NK-92 (cell line): ENCODE measurements around the gene CDH11.

ENCODE experiments used
- DNase-seq: peaks from one replicate; lab custom pipeline; 2025; ENCODE audit not compliant: unreplicated experiment; lab: John Stamatoyannopoulos, UW

CDH11 gene, protein sequence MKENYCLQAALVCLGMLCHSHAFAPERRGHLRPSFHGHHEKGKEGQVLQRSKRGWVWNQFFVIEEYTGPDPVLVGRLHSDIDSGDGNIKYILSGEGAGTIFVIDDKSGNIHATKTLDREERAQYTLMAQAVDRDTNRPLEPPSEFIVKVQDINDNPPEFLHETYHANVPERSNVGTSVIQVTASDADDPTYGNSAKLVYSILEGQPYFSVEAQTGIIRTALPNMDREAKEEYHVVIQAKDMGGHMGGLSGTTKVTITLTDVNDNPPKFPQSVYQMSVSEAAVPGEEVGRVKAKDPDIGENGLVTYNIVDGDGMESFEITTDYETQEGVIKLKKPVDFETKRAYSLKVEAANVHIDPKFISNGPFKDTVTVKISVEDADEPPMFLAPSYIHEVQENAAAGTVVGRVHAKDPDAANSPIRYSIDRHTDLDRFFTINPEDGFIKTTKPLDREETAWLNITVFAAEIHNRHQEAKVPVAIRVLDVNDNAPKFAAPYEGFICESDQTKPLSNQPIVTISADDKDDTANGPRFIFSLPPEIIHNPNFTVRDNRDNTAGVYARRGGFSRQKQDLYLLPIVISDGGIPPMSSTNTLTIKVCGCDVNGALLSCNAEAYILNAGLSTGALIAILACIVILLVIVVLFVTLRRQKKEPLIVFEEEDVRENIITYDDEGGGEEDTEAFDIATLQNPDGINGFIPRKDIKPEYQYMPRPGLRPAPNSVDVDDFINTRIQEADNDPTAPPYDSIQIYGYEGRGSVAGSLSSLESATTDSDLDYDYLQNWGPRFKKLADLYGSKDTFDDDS

DNA sequence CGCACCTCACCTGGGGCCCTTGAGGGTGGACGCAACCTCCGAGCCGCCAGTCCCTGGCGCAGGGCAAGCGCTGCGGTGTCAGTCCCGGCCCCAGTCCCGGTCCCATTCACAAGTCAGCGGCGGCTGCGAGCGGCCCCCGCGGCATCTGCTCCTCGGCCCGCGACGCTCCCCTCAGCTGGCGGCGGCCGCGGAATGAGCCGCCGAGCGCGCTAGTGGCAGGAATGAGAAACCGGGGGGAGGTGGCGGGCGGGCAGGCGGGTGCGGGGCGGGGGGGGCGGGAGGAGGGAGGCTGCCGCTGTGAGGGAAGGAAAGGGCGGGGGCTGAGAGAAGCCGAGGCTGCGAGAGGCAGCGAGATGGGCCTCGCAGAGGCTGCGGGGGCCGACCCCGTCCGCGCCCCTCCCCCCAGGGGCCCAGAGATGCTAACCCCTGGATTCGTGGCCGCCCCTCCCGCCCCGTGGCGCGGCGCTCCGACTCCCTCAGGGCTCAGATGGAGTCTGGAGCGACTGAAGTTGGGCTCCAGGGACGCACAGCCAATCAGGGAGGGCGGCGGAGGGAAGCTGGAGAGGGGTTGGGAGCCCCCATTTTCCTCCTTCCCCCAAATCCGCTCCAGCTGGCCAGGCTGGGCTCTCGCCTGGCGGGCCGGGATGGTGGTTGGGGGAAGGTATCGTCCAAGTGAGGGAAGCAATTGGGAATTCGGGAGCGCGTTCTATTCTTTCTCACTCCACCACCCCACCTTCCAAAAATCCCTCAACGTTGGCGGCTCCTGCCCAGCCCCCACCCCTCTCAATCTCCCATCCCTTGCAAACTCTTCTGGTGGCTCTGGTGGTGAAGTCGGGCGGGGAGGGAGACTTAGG, at the start of gene CDH11:
Gene CDH11, minus strand, starts transcription at position 194 of the 854 bp plus-strand sequence. CDS start 117,194 bp downstream, outside the sequence.
- DNase-seq, result no peak

DNA sequence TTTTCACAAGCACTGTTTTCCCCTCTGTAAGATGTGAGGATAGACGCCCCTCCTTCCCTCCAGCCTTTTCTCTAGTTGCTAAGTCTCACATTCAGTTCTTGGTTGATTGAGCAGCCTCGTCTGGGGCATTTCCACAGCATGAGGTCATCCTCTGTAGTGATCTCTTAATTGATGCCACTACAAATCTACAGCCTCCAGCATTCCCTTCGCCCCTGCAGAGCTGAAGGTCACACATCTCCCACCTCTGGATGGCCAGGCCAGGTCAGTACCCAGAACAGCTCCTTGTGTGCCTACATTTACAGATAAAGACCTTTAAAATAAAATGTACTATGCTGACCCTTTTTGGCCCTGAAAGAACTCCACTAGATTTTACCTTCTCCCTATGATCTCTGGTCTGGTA, 32.5 kb upstream of the CDH11 start:
- no peak for DNase-seq

DNA sequence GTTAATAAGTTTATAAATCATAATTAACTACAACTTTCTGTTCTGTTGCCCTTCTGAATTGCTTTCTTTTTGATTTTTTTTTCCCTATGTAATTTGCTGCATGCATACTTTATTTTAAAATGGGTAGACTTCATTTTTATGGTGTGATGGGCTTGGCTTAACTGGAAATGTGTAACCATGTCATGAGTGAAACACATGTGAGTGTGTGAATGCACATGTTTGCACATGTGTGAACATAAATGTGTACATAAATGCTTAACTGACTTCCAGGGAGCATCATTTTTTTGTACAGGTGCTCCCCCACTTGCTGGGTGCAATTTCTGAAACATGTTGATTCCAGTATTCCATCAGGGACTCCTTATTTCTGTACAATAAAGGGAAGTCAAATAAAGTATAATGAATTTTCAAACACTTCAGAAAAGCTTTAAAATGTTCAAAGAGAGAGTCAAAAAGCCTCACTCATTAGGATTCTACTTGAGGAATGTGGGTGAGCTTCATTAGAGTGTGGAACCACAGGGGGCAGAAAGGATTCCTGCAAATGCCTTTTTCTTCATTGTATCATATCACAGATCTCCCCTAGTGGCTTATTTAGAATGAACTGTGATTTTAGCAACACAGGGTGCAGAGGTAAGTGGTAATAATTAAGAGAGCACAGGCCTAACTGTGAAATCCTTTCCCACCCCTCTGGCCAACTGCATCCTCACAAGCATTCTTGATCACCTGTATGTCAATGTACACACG, 31.7 kb upstream of the CDH11 start:
- DNase-seq, result no peak

DNA sequence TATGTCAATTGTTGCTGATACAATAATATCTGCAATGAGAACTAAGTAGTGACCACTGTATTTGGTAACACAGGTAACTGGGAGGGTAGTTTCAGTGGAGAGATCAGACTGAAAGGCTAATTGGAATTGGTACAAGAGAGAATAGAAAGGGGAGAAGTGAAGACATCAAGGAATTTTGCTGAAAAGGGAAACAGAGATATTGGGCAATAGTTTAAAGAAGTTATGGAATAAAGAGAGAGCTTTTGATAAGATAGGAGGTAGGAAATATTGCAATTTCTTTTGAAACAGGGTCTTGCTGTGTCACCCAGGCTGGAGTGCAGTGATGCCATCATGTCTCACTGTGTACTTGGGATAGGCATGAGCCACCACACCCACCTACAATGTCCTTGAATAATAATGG, 26.9 kb upstream of the CDH11 start:
- DNase-seq, result no peak

DNA sequence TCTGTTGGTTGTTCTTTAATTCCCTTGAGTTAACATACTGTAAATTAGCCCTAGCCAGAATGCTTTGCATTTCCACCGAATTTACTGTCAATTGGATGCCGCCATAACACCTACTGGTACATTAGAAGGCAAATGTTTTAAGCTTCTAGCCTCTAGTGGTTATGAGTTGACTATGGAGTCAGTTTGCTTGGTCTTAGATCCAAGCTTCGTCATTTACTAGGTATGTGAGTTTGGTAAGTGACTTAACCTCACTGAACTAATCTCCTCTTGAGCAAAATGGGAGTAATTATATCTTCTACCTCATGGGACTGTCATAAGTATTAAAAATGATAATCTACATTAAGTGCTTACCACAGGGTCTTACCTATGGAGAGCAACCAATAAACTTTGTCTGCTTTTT, 20.4 kb upstream of the CDH11 start:
- DNase-seq, result no peak

DNA sequence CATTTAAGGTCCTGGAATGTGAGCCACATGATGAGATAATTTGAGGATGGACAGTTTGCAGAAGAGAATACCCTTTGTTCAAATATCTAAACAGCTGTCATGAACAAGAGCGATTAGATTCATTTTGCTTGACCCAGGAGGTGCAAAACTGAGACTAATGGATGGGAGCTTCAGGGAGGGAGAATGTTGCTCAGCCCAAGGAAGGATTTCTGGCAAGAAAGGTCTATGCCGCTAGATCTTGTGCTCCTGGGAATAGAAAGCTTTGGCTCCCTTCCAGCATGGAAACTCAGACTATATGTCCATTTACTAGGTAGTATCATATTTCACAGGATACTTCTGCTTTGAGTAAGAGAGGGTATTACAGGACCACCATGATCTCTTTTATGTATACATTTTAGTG, 14.8 kb upstream of the CDH11 start:
- no peak for DNase-seq

DNA sequence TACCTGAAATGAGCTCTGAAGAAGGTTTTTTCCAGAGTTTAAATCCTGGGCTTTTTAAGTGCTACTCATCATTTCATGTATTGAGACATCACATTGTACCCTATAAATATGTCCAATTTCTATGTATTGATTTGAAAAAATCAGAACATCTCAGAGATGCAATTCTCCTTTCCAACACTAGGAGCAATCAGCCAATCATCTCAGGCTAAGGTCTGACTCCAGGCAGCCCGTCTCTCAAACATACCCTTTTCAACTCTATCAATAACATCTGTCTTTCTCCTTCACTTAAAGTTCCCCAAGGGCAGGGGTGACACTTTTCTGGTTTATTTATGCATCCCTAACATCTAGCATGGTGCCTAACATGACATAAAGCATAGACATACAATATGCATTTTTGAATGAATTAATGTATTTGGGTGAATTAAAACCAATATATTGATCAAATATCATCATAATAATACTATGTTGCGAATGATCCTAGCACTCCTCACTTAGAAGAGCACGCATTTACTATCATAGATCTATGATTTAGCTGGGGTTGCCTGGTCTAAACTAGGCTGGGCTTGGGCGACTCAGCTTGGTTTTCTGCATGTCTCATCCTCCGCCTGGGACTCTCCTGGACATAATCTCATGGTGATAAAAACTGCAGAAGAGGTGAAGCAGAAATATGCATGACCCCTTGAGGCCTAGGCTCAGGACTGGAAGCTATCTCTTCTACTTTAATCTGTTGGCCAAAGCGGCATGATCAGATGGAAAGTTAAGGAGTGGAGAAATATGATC, 5.2 kb upstream of the CDH11 start:
- no peak for DNase-seq

DNA sequence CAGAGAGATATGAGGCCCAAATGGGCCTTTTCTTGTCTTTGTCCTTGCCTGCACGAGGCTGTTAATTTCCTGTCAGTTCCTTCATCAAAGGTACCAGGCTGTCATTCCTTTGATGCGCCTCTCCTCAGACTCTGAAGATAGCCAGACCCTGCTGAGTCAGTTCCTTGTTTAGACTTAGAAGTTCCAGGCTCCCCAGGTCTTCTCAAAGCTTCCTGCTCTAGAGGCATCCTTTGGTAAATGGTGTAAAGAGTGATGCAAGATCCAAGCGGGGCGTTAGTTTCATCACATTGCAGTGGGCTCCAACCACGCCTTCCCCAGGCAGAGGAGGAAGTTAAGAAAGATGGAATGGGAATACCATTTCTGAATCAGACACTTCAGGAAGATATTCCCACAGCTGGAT, 4.0 kb upstream of the CDH11 start:
- no peak for DNase-seq

DNA sequence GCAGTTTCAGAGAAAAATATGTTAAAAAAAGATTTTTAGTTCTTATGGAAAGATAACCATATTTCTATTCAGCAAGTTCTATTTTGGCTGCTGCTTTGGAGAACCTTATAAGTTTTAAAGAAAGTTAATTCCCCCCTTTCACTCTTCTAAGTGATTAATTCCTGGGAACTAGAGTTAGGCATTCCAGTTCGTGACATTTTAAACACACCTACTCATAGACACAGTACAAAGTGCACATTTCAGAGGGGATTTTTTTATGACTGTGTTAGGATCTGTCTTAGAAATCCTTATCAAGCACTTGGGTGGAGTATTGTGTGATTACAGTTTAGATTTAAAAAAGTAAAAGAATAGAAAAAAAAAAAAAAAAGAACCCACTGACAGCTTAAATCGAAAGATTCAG, 3.5 kb upstream of the CDH11 start:
- DNase-seq, result no peak

DNA sequence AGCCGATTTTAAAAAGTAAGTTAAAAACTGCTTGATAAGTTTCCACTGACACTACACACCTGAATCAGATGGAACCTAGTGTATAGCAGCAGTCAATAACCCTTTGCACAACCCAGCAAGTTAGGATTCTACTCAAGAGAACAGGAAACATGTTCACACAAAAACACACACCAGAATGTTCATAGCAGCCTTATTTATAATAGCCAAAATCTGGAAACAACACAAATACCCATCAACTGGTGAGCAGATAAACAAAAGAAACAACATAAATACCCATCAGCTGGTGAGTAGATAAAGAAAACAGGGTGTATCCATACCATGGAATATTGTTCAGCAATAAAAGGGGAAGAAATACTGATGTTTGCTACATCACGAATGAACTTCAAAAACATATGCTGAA, 2.7 kb upstream of the CDH11 start:
- no peak for DNase-seq

DNA sequence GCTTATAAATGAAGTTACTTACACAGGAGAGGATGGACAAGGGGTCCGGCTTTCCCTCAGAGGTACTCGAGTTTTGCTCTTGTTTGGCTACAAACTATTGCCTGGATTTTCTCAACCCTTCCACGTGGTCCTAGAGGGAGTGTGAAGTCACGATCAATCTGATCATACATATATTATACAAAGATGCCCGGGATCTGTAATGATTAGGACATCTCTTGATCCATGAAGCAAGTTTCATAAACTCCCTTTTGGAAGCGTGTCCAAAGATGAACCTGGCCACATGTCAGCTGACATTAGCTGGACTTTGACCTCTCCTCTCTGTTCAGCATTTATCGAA, 2.3 kb upstream of the CDH11 start:
- DNase-seq, result no peak

DNA sequence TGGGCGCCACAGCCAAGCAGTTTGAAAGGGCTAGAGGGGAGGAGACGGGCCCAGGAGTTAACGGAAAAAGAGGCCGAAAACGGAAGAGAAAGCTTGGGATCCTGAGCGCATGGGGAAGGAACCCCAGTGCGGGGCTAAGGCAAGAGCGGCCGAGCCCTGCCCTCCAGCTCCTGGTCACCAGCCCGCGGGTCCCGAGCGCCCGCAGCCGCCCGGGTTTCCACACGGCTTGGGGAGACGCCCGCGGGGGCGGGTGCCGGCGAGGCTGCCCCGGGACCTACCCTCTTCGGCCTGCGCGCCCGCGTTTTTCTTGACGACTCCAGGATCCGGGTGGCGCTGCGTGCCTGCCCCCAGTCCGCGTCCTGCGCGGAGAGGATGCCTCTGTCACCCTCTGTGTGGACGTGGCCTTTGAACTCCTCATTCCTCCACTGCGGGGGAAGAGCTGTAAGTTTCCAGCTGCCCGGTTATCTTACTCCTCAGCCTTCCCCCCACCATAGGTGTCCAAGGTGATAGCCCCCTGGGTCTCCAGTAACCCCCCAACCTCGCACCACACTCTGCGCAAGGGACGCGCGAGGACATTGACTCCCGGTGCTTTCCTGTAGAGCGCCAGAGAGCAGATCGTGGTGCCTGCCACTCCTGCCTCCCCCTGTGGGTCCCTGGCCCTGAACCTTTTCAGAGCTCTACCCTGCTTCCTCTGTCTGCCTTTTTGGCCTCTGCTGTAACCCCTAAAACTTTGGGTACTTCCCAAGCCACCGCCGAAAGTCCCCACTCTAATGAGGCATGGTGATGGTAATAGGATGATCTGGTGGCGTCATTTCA, 1.7 kb upstream of the CDH11 start:
- no peak for DNase-seq

DNA sequence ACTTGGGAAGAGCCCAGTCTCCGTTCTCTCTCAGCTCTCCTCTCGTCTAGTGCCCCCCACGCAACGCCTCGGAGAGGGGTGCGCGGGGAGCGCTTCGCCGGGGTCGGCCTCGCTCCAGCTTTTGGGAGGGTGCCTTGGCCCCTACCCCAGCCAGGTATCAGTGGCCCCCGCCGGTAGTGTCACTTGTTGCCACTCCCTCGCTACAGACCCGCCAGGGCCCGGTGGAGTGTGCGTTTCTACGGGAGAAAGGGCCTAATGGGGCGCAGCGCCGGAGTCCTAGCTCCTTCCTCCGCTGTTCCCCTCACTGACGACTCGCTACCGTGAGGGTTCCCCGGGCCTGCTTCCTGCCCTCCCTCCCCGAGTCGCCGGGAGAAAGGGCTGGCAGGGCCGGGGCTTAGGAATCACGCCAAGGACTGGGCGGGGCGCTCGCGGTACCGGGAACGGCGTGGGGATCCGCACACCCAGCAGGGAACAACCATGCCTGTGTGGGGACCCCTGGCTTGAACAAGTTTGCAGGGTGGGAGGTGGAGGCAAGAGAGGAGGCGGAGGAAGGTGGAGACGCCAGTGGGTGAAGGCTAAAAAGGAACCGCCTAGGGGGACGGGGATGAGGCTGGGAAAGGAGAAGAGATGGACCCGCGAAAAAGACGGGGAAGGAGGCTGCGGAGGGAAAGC, 997 bp upstream of the CDH11 start:
- no peak for DNase-seq

DNA sequence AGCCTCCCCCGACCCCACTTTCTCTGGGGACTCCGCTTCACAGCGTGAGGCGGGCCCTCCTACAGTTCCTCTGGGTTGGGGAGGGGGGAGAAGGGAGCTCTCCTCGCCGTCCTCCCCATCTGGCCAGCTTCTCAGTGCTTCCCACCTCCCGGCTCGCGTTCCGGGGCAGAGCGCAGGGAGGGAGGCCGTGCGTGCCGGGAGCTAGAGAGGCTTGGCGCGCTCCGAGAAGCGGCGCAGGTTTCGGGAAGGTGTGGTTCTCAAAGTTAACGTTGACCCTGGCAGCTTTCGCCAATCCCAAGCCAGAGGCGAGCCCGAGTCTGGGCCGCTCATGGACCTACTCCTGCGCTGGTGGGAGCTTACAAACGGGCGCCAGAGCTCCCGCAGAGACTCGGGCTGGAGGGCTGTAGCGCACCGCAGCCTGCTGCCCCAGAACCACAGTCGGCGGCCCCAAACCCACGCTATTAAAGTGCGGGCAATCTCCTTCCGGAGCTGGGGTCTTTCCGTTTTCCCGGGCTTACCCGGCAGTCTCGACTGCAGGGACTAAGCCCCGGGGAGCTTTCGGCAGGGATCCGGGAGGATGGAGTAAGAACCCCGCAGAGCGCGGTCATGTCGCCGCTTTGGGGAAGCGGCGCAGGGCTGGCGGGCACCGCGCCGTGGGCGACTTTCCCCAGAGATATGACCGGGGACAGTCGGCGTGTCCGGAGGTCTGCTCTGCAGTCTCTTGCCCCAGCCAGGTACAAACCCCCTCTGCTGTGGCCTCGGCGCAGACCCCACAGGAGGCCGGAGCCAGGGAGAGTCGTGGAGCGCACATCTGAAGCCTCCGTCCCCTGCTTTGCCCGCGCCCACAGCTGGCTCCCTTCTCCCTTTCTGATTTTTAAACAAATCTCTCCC, 787 bp downstream of the CDH11 start:
- DNase-seq, result no peak

DNA sequence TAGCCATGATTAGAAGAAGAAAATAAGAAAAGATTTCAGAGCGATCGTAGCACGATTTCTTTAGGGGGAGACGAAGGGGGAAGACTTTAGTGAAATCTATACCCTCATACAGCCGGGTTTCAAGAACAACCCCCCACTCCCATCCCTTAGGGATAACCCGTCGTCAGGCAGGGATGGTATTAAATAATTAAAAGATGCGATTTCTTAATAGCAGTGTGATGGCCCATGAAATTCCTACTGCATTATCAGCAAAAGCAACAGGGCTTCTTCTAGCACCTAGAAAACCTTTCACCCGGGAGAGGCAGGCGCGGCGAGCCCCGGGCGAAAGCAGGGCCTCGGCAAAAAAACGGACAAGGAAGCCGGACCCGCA, 1.4 kb downstream of the CDH11 start:
- no peak for DNase-seq

DNA sequence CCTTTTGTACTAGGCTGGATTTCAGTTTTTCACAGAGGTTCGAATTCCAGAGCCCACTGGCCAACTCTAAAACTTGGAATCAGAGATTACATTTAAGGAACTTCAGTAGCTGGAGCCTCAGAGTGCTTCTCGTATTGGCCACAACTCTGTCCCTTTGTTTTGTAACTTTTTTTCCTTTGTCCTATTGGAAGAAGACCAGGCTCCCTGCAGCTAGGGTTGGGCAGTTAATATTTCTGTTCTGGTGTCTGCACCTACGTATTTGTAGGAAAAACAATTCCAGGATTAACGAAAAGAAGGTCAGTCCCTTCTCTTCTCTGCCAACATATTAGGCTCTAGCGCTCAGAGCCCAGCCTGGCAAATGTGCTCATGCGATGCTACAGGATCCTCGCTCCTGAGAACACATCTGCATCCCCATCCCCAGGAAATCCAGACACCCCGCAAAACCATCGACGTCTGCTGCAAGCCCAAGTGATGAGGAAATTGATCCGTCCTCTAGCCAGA, 1.9 kb downstream of the CDH11 start:
- no peak for DNase-seq

DNA sequence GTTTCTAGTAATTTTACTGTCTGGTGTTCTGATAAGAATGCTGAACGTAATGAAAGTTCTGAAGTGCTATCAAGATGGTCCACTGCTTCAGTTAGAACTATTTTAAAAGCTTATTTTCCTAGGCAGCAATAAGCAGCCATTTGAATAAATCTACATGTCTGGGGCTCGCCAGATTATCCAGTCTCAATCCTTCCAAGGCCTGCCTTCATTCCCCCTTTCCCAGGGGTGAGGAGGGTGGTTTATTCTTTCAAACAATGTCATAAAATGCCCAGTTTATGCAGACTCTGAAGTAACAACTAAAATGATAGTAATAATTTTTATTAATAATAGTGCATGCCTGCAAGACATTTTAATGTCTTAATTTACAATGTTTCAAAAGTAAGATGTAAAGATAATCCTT, 2.4 kb downstream of the CDH11 start:
- DNase-seq, result no peak

DNA sequence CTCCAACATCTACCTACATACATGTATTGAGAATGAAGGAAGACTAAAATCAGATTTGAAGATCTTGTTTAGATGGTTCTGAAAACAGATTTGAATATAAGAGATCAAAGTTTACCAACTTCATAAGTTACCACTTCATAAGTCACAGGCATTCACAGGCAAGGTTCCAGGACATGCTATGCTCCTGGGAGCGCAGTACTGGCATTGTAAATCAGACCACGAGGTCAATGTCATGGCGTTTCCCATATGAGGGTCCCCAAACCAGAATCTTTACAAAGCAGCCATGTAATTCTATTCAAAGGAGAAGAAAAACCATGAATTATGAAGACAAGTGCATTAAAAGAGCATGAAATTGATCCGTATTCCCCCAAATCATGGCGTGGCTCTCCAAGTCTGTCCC, 3.0 kb downstream of the CDH11 start:
- no peak for DNase-seq
